Mesendoderm (in vitro differentiated cells): ENCODE data around the gene TRPV5.
A peak's percentile ranks its signal among the peaks of the same experiment; 100 is the strongest.

Experiments
- DNase-seq: peaks from one replicate; pipeline ENCODE4 v3.0.0; 2013
- H2AK5ac ChIP-seq: 2 replicates; pipeline ENCODE4 v1.6.1; 2013; ENCODE audit warnings: low read length, inconsistent platforms
- H2BK120ac ChIP-seq: 2 replicates; pipeline ENCODE4 v1.6.1; 2013; ENCODE audit warnings: low read depth, mild to moderate bottlenecking, low read length, moderate library complexity, mixed read lengths
- H2BK15ac ChIP-seq: replicated peaks from 2 replicates; pipeline ENCODE4 v1.6.1; 2013; ENCODE audit warnings: low read depth, mild to moderate bottlenecking, moderate library complexity
- H2BK5ac ChIP-seq: 2 replicates; pipeline ENCODE4 v1.6.1; 2013; ENCODE audit warnings: low read length, inconsistent platforms
- H3K18ac ChIP-seq: 2 replicates; pipeline ENCODE4 v1.6.1; 2013; ENCODE audit warnings: mild to moderate bottlenecking, low read length, mixed read lengths
- H3K23ac ChIP-seq: one replicate; pipeline ENCODE4 v1.6.1; 2013; ENCODE audit warnings: low read length
- H3K27ac ChIP-seq: 2 replicates; pipeline ENCODE4 v1.5.1; 2013; ENCODE audit warnings: low read depth, mild to moderate bottlenecking, inconsistent platforms, low read length, moderate library complexity
- H3K27me3 ChIP-seq: 2 replicates; pipeline ENCODE4 v1.6.1; 2013; ENCODE audit warnings: low read length, control low read depth, mild to moderate bottlenecking, inconsistent platforms; ENCODE audit not compliant: insufficient read depth, poor library complexity
- H3K36me3 ChIP-seq: 2 replicates; pipeline ENCODE4 v1.6.1; 2013; ENCODE audit warnings: low read length, inconsistent platforms; ENCODE audit not compliant: control insufficient read depth, insufficient read depth
- H3K4ac ChIP-seq: one replicate; pipeline ENCODE4 v1.6.1; 2013; ENCODE audit warnings: low read depth, mild to moderate bottlenecking, low read length, moderate library complexity
- H3K4me1 ChIP-seq: 2 replicates; pipeline ENCODE4 v1.6.1; 2013; ENCODE audit warnings: low read depth, low read length, inconsistent platforms; ENCODE audit not compliant: control insufficient read depth
- H3K4me2 ChIP-seq: 2 replicates; pipeline ENCODE4 v1.6.1; 2013; ENCODE audit warnings: low read length
- H3K4me3 ChIP-seq: 2 replicates; pipeline ENCODE4 v1.5.1; 2013; ENCODE audit warnings: mild to moderate bottlenecking, low read length
- H3K56ac ChIP-seq: one replicate; pipeline ENCODE4 v1.6.1; 2013; ENCODE audit warnings: low read length
- H3K79me1 ChIP-seq: 2 replicates; pipeline ENCODE4 v1.6.1; 2013; ENCODE audit warnings: low read length, inconsistent platforms
- H3K79me2 ChIP-seq: 2 replicates; pipeline ENCODE4 v1.6.1; 2013; ENCODE audit warnings: mild to moderate bottlenecking, low read length; ENCODE audit not compliant: control insufficient read depth, insufficient read depth
- H3K9ac ChIP-seq: 2 replicates; pipeline ENCODE4 v1.6.1; 2013; ENCODE audit warnings: low read length, inconsistent platforms
- H4K5ac ChIP-seq: one replicate; pipeline ENCODE4 v1.6.1; 2013; ENCODE audit warnings: low read length
- H4K8ac ChIP-seq: one replicate; pipeline ENCODE4 v1.6.1; 2013; ENCODE audit warnings: low read depth, mild to moderate bottlenecking, control low read depth, low read length, moderate library complexity
- WGBS: extraction: QIAGEN DNeasy Blood & Tissue Kit; methylation state at CpG from one replicate; pipeline ENCODE4 v1.1.7; 2013; ENCODE audit warnings: low lambda C conversion rate, missing lambda C conversion rate; ENCODE audit not compliant: insufficient coverage; ENCODE audit errors: extremely low coverage; 5-methylcytosine and 5-hydroxymethylcytosine counted together

TRPV5 gene

GRCh38 chr7:142884286-142884640 lies 49.3 kb downstream of the TRPV5 start:
- WGBS, result no CpG with 5 or more reads among the region's 4 CpGs

GRCh38 chr7:142883571-142884285 lies 49.8 kb downstream of the TRPV5 start:
- WGBS, result no CpG with 5 or more reads among the region's 7 CpGs
- no peak overlapping the region for H3K4ac ChIP-seq
- H2BK15ac ChIP-seq, result no peak overlapping the region
- no peak overlapping the region for H3K18ac ChIP-seq
- no peaks in the 10 kb centered on the region for H3K27me3 ChIP-seq
- H3K4me1 ChIP-seq, result no peaks in the 10 kb centered on the region
- H3K79me2 ChIP-seq, result no peaks in the 10 kb centered on the region
- H3K9ac ChIP-seq, result no peak overlapping the region
- no peak overlapping the region for H2BK120ac ChIP-seq
- H4K8ac ChIP-seq, result no peak overlapping the region
- peak; percentile 30 for DNase-seq
- no peaks in the 10 kb centered on the region for H3K36me3 ChIP-seq
- no peak overlapping the region for H3K4me2 ChIP-seq
- no peak overlapping the region for H3K27ac ChIP-seq
- H3K4me3 ChIP-seq, result no peak overlapping the region
- H3K56ac ChIP-seq, result peak overlapping the region; percentile 5
- no peaks in the 10 kb centered on the region for H3K79me1 ChIP-seq
- H3K23ac ChIP-seq, result no peak overlapping the region
- no peak overlapping the region for H2AK5ac ChIP-seq
- H4K5ac ChIP-seq, result no peak overlapping the region
- no peak overlapping the region for H2BK5ac ChIP-seq

More at GRCh38 chr7:142884286-142884640, 49.3 kb downstream of the TRPV5 start:
- no peak overlapping the region for H3K4me2 ChIP-seq
- no peak overlapping the region for H3K9ac ChIP-seq
- H3K23ac ChIP-seq, result no peak overlapping the region
- no peaks in the 10 kb centered on the region for H3K36me3 ChIP-seq
- no peak for DNase-seq
- H3K79me1 ChIP-seq, result no peaks in the 10 kb centered on the region
- H4K5ac ChIP-seq, result no peak overlapping the region
- no peak overlapping the region for H3K4ac ChIP-seq
- no peak overlapping the region for H2BK15ac ChIP-seq
- no peak overlapping the region for H3K4me3 ChIP-seq
- H4K8ac ChIP-seq, result no peak overlapping the region
- H2BK120ac ChIP-seq, result no peak overlapping the region
- H3K4me1 ChIP-seq, result no peaks in the 10 kb centered on the region
- H3K79me2 ChIP-seq, result no peaks in the 10 kb centered on the region
- H2AK5ac ChIP-seq, result no peak overlapping the region
- no peak overlapping the region for H3K27ac ChIP-seq
- no peaks in the 10 kb centered on the region for H3K27me3 ChIP-seq
- H2BK5ac ChIP-seq, result no peak overlapping the region
- H3K56ac ChIP-seq, result no peak overlapping the region
- no peak overlapping the region for H3K18ac ChIP-seq

- no peaks in the 10 kb centered on the region for H3K79me2 ChIP-seq
- no peak overlapping the region for H3K23ac ChIP-seq
- H2BK15ac ChIP-seq, result no peak overlapping the region
- H3K79me1 ChIP-seq, result no peaks in the 10 kb centered on the region
- H3K4me2 ChIP-seq, result no peak overlapping the region
- H2BK5ac ChIP-seq, result no peak overlapping the region
- no peak overlapping the region for H3K9ac ChIP-seq
- H2BK120ac ChIP-seq, result no peak overlapping the region
- H3K27me3 ChIP-seq, result no peaks in the 10 kb centered on the region
- H3K4ac ChIP-seq, result no peak overlapping the region
- no peak overlapping the region for H3K27ac ChIP-seq
- DNase-seq, result no peak
- H3K4me3 ChIP-seq, result no peak overlapping the region
- H3K56ac ChIP-seq, result no peak overlapping the region
- no CpG with 5 or more reads among the region's 10 CpGs for WGBS
- no peaks in the 10 kb centered on the region for H3K36me3 ChIP-seq
- H2AK5ac ChIP-seq, result no peak overlapping the region
- H4K8ac ChIP-seq, result no peak overlapping the region
- H3K18ac ChIP-seq, result no peak overlapping the region
- H3K4me1 ChIP-seq, result no peaks in the 10 kb centered on the region
- H4K5ac ChIP-seq, result no peak overlapping the region
These were observed 50.4 kb downstream of the TRPV5 start for GRCh38 chr7:142883145-142883544.

GRCh38 chr7:142882338-142882678 lies 51.2 kb downstream of the TRPV5 start:
- H2BK15ac ChIP-seq, result no peak overlapping the region
- no peak overlapping the region for H3K4ac ChIP-seq
- H3K4me2 ChIP-seq, result no peak overlapping the region
- no peaks in the 10 kb centered on the region for H3K36me3 ChIP-seq
- no peak overlapping the region for H4K5ac ChIP-seq
- no peak overlapping the region for H3K9ac ChIP-seq
- WGBS, result no CpG with 5 or more reads among the region's 5 CpGs
- no peak for DNase-seq
- no peaks in the 10 kb centered on the region for H3K79me2 ChIP-seq
- H3K27ac ChIP-seq, result no peak overlapping the region
- H2BK5ac ChIP-seq, result no peak overlapping the region
- no peaks in the 10 kb centered on the region for H3K27me3 ChIP-seq
- no peak overlapping the region for H3K4me3 ChIP-seq
- no peak overlapping the region for H2BK120ac ChIP-seq
- no peaks in the 10 kb centered on the region for H3K79me1 ChIP-seq
- no peak overlapping the region for H4K8ac ChIP-seq
- H3K18ac ChIP-seq, result no peak overlapping the region
- H3K4me1 ChIP-seq, result no peaks in the 10 kb centered on the region
- no peak overlapping the region for H2AK5ac ChIP-seq
- no peak overlapping the region for H3K23ac ChIP-seq
- H3K56ac ChIP-seq, result no peak overlapping the region

- no peak overlapping the region for H4K8ac ChIP-seq
- H2BK5ac ChIP-seq, result no peak overlapping the region
- no peaks in the 10 kb centered on the region for H3K79me2 ChIP-seq
- no CpG with 5 or more reads among the region's 9 CpGs for WGBS
- H3K4me3 ChIP-seq, result no peak overlapping the region
- no peak overlapping the region for H3K4me2 ChIP-seq
- no peak overlapping the region for H3K27ac ChIP-seq
- H3K18ac ChIP-seq, result no peak overlapping the region
- H3K27me3 ChIP-seq, result no peaks in the 10 kb centered on the region
- no peaks in the 10 kb centered on the region for H3K79me1 ChIP-seq
- no peak overlapping the region for H2AK5ac ChIP-seq
- no peaks in the 10 kb centered on the region for H3K36me3 ChIP-seq
- no peak overlapping the region for H3K4ac ChIP-seq
- no peak overlapping the region for H4K5ac ChIP-seq
- H2BK15ac ChIP-seq, result no peak overlapping the region
- no peak overlapping the region for H3K9ac ChIP-seq
- H3K4me1 ChIP-seq, result no peaks in the 10 kb centered on the region
- no peak overlapping the region for H2BK120ac ChIP-seq
- DNase-seq, result no peak
- no peak overlapping the region for H3K23ac ChIP-seq
- no peak overlapping the region for H3K56ac ChIP-seq
These were observed 51.8 kb downstream of the TRPV5 start for GRCh38 chr7:142881586-142882337.
